GDM1 (cell line): ENCODE measurements around the gene CDC14B.
"Not testable (repeated sequence)": the region's sequence is repeated elsewhere in the genome, so short reads cannot be mapped to it uniquely, and the experiment has no call there.

Experiments used
- DNase-seq: peaks from one replicate; lab custom pipeline; 2025; lab: John Stamatoyannopoulos, UW

CDC14B gene

DNA sequence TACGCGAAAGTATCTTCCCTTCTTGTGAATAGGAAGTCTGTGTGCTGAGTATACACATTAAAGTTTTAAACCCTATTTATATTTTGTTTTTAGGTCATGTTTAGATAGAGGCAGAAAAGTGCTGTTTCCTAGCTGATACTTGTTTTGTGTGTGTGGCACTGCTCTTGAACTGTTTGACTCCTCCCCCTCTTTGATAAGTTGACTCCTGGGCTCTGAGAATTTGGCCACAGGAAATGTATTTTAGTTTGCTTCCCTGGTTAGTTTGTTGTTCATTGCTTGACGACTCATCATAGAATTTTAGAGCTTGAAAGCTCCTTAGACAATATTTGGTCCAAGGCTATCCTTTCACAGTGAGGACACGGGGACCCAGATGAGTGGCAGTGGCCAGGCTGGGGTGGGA is 2.0 kb upstream of the CDC14B start:
- no peak for DNase-seq

DNA sequence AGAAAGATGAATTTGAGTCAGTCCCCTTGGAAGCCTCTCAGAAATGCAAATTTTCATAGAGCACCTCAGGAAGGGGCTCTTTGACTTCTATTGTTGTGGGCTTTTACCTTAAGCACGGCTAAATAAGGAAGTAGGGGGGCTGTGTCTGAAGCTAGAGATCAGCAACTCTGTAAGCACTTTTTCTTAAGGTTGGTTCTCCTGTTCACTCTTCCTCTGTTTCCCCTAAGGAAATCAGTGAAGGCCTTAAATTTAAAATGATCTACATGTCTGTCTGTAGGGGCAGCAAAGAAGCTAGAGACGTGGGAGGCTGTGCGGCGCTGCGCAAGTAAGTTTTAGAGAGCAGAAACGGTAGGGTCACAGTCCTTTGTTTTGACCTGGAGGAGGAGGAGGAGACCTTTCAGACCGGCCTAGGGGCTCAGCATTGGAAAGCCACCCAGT is 1.2 kb upstream of the CDC14B start:
- no peak for DNase-seq

DNA sequence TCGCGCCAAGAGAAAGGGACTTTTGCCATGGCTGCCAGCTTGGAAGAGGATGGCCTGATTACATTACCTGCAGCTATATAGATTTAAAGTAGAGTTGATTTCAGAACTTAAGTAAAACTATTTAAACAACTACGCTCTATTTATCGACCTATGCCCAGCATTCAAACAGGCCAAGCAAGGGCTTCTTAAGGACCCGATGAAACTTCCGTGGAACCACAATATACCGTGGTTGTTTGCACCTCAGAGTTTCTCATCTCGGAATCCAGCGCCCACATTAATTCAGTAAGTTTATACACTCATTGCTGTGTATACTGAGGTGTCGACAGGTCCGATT is 505 bp upstream of the CDC14B start:
- DNase-seq = no peak

DNA sequence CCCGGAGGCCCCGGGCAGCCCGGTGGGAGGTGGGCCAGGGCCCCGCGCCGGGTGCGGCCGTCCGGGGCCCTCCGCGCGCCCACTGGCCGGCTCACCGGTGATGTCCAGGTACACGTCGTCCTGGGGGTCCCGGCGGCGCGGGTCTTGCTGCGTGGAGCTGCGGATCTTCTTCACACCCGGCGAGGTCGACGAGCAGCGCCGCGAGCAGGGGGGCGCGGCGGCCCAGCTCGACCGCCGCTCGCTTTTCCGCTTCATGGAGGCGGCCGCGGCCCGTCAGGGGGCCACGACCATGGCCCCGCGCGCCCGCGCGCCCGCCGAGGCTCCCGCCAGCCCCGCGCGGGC is 548 bp downstream of the CDC14B start:
- no peak for DNase-seq

DNA sequence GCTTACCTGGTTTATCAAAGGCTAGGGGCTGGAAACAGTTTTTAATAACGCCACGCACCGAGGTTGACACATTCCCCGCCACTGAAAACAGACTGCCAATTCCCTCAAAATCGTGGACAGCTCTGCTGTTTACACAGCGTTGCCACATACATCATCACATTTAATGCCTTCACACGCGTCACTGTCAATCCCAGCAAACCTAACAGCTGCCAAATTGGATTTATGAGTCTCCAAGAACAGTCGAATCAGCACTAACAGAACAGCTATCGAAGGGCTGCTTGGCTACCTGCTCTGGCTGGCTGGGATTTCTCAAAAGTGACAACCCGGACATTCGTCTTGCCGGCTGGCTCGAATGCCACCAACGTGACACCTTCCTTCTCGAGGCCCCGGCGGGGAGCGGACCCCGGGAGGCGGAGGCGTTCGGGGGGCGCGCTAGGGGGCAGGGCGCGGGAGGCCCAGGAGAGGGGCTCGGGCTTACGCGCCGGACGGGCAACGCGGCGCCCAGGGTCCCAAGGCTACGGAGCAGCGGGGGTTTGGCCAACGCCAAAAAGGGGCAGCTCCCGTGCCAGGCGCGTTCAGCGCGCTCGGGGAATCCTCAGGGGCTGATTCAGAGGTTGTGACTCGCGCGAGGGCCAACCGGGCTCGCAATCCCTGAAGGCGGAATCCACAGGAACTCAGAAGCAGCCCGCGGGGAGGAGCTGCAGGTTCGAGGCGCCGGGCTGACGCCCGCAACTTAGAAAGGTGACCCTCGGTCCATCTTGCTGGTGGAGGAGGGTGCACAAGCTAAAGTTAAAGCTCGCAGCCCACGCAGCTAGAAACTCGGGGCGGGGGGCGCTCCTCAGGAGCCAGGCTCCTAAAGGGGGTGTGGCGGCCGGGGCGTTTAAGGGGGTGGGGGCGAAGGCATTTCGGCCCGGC is 1.2 kb downstream of the CDC14B start:
- DNase-seq = no peak

DNA sequence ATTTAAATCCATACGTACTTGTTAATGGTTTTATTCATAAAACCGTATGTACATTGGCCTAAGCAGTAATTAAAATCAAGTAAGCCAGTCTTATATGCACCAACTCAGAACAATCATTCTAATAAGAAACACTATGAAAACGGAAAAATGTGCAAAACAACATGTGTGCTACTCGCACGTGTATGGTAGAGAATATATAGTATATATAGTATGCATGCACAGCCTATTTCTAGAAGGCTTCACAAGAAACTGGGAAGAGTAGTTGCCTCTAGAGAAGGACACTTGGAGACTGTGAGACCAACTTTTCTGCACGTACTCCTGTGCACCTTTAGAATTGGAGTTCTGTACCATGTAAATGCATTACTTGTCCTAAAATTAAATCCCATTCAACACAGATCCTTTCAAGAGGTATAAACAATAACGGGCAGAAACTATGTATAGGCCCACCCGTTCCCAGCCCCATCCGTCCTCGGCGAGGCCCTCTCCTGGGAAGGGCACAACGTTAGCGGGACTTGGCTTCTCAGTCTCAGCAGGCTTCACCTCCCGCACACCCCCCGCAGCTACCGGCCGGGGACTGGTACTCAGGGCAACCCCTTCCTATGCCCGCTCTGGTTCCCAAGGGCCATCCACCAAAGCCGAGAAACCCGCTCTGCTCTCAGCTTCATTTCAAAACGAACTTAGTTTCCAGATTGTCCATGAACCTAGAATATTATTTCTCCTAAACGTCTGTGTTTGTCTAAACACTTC is 2.0 kb downstream of the CDC14B start:
- DNase-seq = no peak

DNA sequence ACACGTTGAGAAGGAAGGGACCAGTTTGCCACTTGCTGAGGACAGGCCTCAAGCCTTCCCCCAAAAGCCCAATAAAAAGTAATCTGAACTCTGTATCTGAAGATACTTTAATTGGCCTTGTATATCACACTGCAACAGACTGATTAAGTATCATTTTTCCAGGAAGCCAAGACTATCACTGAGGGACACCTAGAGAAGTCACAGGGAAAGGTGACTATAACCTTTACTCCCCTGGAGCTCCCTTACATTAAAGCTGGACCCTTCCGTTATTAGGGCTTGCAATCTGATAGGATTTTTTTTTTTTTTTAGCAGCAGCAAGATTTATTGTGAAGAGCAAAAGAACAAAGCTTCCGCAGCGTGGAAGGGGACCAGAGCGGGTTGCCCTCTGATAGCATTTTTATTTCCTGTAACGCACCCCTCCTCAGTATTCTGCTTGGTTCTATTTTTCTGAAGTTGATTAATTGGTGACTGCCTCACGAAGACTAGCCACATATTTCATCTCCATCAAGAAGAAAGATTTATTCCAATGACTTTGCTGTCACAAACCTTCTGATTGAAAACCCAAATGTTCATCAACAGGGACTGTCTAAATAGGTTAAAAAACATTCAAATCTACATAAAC is 2.7 kb downstream of the CDC14B start:
- DNase-seq = no peak

DNA sequence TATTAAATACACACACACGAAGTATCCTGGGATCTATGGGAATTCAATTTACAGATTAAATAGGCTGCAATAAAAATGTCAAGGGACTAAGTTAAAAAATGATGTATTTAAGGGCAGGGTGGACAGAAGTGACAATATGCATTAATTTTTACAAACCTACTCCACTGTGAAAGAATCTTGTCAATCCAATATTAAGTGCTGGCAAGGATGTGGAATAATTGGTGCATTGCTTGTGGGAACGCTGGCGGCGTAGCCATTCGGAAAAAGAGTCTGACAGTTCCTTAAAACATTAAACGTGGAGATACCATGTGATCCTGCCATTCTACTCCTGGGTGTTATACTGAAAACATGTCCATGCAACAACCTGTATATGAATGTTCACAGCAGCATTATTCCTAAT is 4.2 kb downstream of the CDC14B start:
- DNase-seq = no peak

DNA sequence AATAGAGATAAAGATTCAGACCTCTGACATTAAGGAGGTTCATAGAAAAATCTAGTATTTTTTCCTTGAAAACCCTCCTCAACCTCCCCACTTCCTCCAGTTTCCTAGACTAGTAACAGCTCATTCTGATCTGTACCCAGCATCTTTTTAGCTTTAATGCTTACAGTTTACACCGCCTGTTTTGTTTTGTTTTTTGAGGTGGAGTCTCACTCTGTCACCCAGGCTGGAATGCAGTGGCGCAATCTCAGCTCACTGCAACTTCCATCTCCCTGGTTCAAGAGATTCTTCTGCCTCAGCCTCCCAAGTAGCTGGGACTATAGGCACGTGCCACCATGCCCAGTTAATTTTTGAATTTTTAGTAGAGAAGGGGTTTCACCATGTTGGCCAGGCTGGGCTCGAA is 5.0 kb downstream of the CDC14B start:
- not testable (repeated sequence) for DNase-seq

DNA sequence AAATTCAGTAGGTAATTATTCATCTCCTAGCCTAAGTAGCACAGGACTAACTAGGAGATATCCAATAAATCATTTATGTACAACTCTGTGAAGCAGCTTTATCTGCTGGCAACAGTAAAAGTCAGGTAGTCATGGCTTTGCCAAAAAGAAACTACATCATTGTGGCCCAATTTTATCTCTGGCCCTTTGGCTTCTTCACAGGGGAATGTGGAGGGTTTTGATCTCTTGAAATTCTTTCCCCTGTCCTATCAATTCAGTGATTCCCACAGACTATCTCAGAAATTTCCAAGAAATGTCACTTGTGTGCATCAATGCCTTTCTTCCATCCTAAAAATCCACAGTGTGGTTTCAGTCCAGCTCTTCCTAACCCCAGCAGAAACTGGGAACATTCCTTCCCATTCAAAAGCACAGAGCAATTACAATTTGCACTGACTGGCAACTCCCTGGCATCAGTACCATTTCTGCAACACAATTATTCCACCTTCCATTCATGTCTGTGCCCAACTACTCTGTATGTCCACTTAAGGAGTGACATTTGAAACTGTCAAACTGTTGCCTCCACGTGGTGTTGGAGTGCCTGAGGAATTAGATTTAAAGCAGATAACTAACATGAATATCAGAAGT is 6.6 kb downstream of the CDC14B start:
- no peak for DNase-seq

DNA sequence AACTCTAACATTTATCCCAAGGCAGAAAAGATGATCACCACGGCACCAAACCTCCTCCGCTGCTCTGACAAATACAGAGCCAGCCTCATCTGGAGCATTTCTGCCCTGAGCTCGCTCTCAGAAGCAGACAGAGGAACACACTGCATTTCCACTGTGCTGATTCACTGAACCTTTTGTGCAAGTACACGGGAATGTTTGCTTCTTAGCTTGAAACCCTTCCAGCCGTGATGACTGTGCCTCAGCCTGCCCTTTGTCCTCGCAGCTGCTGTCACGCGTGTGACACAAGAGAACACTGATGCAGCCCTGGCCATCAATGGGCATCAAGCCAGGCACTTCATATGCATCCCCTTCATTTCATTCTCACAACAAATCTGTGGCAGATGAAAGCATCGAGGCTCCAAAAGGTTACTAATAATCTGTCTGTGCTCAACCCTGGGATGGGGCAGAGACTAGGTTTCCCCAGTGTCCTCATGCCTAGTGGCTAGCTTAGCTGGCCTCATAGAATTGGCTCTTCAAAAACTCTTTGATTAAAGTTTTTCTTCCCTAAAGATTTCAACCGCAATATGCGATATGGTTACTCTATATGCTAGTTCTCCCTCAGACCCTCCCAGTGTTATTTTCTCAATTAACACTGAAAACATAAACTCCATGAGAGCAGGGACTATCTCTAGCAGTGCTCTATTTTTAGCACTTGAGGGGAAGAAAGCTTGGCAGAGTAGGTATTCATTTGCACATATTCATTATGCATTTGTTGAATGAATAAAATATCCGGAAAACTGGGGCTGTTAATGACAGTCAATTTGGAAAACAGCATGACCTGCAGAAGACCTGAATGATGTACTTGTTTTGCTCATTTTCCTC is 7.3 kb downstream of the CDC14B start:
- no peak for DNase-seq

DNA sequence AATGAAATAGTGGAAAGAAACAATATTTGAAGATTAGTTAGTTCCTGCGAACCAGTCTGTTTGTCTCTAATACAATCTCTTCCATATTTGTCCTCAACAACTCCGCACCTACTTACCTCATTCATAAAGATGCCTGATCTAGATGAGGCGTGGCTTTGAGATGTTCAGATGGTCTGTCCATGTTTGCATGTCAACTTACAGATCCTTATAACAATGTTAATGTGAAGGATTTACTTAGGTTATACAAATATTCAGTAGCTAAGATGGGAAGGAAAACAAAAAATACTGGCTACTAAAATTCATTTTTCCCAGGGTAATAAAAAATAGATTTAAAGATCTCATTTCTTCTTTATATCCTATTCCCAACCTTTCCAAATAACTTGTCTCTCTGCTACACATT is 8.3 kb downstream of the CDC14B start:
- no peak for DNase-seq

DNA sequence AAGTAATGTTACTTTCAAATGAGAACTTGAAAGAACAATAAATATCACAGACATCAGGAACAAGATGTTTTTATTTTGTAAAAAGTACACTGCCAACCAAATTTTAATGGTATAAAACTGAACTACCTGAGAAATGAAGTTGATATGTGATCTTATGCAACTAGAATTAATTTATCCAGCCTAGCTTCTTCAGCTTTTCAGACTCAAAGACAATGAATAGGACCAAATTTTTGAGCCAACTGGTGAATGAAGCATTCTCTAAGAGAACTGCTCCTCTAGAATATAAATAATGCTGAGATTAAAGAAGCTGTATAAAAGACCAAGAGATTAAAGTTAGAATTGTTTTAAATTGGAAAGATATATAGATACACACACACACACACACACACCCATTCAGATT is 9.9 kb downstream of the CDC14B start:
- DNase-seq = no peak

DNA sequence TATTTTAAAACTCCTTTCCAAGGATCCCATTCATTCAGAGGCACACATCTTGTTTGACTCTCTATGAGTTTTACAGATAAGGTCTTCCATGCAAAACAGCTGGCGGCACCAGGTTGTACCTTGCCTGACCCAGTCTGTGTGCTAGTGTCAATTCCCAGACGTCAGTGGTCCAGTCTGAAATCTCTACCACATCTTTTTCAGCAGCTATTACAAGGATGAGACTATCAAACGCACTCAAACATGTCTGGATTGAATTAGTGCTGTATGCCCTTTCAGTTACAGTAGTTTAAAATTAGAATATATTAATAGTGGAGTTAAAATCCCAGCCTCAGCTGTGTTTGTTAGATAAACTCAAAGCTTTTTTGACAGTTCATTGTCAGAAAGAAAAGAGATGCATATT is 11.7 kb downstream of the CDC14B start:
- DNase-seq = no peak

DNA sequence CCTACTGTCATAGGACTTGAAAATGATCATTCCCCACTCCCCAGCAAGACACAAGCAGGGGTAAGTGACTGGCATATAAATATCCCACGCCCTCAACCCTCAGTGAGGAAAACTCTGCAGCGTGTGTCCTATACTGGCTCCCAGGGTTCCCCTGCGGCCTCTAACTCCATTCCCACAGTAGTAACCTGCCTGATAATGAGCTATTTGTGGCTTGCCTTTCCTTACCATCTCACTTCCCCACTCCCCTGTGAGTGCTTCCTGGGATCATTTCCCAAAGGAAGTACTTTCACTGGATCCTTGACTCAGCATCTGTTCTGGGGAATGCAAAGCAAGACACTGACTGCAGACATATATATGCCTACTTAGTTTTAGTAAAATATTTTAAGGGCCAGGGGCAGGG is 14.3 kb downstream of the CDC14B start:
- no peak for DNase-seq

DNA sequence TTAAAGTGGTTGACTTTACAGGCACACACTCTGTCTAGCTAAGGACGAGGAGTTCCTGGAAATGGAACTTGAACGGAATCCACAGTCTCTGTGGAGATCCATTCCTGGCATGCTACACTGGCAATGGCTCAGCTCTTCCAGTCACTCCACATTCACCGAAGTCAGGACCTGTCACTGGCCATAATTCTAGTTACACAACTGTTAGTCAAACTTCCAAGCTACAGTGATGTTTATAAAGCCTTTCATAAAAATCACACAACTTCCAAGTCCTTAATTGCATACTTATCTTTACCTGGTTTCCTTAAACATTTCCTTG is 15.7 kb downstream of the CDC14B start:
- DNase-seq = no peak

DNA sequence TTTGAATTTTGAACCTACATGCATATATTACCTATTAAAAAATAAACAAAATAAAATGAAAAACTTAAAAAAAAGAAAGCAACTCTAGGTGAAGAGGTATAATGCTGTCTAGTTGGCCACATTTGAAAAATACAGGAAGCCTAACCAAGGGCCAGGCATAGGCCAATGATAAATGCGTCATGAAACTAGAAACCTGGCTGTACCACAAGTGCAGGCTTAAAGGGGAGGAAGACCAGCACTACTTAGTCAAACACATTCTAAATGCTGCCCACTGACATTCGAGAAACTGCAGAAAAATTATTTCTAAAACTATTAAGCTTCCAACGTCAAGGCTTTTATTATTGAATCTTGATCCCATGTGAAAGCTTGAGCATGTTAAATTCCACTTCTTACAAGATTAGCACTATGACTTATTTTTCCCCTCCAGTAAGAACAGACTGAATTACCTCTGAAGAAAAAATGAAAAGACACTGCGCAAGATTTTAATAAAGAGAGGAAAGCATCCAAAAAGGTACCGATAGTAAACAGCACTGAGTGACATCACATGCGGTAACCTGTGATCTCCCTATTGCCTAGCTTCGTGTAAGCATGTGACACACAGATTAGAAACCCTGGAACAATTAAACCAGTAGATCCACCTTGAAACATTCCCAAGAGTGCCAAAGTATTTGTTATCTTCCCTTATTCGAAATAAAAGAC is 16.2 kb downstream of the CDC14B start:
- no peak for DNase-seq

DNA sequence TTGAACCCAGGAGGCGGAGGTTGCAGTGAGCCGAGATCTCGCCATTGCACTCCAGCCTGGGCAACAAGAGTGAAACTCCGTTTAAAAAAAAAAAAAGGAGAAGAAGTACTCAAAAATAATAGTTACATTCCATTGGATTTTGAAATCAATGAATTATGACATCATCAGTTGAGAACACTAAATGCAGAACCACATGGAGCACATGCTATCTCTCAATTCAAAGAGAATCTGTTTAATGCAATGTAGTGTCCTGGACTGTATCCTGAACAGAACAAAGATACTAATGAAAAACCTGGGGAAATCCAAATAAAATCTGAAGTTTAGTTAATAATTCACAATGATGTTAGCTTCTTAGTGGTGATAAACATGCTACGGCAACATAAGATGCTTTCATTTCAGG is 20.3 kb downstream of the CDC14B start:
- no peak for DNase-seq

DNA sequence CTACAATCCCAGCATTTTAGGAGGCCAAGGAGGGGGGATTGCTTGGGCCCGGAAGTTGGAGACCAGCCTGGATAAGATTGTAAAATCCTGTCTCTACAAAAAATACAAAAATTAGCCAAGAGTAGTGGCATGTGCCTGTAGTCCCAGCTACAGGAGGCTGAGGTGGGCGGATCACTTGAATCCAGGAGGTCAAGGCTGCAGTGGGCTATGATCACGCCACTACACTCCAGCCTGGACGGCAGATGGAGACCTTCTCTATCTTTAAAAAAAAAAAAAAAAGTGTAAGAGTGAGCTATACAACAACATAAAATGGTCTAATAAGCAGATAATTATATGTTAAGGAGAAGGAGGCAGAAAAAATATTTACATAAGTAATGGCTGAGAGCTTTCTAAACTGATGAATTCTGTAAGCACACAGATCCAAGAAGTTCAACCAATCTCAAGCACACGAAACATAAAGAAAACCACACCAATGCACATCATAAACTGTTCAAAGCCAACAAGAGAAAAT is 23.0 kb downstream of the CDC14B start:
- no peak for DNase-seq

DNA sequence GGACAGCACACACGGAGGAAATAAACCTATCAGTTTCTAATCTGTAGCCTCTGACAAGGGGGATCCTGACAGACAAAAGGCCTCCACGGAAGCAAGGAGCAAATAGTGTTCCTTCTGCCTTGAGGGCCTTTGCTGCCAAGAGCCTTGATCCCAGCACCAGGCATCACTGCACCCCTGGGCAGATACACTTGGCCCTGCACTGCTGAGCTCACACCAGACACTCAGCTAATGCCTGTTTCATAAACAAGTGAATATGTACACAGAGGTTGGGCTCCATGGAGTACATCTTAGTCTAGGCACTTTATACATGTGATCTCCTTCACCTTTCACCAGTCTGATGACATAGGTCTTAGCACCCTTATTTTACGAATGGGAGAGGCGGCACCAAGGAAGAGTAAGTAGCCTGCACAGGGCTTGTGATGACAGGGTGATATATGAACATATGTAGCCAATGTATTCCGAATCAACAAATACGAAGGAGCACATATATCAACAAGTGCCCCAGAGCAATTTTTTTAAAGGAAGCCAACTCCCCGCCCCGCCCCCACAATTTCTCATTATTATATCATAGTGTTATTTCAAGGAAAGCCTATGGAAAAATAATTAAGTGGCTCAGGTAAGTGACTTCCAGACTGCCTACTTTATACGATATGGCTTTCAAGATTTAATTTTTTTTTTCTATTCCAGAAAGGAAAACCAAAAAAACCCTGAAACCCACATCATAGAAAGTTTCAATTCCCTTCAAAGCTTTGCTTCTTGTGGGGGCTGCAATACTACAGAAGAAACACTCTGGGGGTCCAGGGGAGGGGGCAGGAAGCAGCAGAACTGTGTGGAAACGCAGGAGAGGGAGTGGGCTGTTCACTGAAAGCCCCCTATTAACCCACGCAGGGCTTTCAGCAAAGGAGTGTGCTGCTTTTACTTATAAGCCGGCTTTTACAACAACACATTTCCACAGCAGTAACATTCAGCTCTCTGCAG is 32.0 kb downstream of the CDC14B start:
- DNase-seq = no peak
